Measurements from ENCODE around the gene CMBL.

Gene CMBL

DNA sequence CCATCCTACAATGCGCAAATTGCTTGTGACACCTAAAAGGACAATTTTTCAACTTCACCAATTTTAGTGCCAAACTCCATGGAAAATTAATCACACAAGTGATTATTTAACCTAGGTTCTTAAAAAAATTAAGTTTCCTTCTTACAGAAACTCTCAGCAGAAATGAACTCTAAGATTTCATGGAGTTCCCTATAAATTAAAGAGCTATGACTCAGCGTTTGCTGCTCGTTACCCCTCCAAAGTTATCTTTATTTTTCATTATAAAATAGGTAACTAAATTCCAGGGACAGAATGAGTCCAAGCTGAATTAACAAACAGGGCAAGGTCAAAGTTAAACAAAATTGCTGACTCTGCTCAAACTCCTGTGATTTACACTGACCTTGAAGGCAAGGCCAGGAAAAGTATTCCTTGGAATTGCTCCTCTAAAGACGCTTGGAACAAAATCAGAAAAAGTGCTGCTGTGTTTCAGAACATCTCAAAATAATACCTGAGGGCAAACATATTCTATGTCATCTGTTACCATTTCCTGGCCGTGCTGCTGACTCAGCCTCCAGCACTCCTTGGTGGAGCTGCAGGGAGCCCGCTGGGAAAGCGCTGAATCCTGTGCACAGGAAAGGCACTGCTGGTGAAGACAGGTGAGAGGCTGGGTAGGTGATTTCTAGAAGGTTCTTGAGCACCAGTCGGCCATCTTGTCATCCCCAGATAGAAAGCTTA is 2.5 kb upstream of the CMBL start:
- no peak for DNase-seq (ENCODE audit: low read depth in 2 of 2)

DNA sequence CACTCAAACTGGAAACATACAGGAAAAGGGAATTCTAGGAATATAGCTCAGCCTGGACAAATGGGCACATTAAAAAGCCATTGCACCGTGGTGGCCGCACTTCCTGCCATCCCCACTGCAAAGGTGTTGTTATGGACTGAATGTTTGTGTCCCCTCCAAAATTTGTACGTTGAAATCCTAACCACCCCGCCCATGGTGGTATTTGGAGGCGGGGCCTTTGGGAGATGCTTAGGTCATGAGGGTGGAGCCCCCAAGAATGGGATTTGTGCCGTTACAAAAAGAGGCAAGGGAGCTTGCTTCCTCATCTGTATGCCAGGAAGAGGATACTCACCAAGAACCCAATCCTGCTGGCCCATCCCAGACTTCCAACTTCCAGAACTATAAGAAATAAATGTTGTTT is 1.1 kb upstream of the CMBL start:
- DNase-seq (ENCODE audit: low read depth in 2 of 2): no peak

DNA sequence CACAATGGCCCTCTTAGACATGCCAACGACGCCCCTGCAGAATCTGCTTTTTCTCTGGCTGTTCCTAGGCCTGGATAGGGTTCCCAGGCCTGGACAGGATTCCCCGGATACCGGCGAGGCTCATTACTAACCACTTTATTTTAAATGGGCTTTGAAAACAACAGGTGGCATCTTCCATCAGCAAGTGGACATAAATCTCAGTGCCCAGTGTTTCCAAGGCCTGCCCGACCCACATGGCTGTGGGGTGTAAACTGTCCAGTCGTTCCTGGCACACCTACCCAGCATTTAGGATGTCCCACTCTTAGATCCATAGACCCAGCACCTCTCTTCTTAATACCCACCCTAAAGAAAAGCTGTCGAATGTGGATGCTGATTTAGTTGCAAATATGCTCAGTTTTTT is 896 bp downstream of the CMBL start:
- DNase-seq (ENCODE audit: low read depth in 2 of 2): no peak

DNA sequence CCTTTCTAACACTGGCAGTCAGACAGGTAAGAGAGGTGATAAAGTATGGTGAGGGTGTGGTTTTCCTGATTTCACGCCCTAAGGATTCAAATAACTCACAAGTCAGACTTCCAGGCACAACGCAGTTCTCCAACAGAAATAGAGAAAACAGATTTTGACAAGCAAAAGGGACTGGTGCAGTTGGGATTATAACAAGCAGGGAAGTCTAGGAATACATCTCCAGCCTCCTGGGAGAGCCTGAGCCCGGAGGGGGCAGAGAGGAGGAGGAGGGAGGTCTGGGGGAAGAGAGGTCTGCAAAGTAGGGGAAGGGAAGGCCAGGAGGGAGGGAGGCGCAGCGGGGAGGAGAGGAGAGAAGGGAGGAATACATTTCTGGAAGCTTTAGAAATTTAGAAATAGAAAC is 1.6 kb downstream of the CMBL start:
- no peak for DNase-seq (ENCODE audit: low read depth in 2 of 2)

DNA sequence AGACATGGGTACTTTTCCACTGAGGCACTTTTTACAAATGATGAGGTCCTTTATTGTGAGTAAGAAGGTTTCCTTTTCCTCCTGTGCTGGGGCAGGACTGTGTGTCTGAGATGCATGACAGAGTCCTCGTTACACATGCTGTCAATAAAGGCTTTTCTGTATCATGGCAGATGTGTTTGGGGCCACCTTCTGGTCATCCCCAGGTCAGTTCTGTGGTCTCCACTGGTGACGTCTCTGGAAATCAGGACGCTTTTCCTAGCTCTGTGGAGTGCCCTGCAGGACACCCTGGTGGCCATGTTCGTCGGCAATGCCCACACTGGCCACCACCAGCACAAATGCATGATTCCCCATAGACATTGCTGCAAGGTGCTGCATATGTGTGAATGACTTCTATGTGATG is 2.8 kb downstream of the CMBL start:
- no peak for DNase-seq (ENCODE audit: low read depth in 2 of 2)

DNA sequence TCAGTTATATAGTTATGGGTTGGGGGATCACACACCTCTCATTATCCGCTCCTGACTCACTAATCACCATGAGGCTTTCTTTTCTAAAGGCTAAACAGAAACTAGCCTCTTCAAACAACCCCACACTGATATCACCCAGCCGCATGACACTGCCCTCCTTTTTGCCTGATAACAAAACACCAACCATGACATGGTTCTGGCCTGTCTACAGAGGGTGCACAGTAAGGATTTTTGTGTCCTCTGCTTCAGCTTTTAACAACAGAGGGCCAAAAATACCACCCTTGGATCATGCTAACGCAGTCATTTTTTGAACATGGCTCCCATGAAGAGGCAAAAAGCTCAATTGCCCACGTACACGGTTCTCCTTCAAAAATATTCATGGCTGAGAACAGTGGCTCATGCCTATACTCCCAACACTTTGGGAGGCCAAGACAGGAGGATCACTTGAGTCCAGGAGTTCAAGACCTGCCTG is 4.0 kb downstream of the CMBL start:
- DNase-seq (ENCODE audit: low read depth in 2 of 2): no peak

DNA sequence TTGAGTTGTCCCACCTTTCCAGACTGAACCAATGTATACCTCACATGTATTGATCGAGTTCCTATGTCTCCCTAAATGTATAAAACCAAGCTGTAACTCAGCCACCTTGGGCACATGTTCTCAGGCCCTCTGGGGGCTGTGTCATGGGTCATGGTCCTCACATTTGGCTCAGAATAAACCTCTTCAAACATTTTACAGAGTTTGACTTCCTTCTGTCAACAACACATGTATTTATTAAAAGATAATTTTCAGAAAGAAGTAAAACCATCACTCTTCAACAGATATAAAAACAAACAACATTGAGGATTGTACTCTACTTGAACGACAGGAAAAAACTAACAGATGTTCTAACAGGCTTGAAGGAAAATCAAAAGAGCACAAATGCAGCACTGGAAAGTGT is 4.5 kb downstream of the CMBL start:
- DNase-seq (ENCODE audit: low read depth in 2 of 2): no peak

DNA sequence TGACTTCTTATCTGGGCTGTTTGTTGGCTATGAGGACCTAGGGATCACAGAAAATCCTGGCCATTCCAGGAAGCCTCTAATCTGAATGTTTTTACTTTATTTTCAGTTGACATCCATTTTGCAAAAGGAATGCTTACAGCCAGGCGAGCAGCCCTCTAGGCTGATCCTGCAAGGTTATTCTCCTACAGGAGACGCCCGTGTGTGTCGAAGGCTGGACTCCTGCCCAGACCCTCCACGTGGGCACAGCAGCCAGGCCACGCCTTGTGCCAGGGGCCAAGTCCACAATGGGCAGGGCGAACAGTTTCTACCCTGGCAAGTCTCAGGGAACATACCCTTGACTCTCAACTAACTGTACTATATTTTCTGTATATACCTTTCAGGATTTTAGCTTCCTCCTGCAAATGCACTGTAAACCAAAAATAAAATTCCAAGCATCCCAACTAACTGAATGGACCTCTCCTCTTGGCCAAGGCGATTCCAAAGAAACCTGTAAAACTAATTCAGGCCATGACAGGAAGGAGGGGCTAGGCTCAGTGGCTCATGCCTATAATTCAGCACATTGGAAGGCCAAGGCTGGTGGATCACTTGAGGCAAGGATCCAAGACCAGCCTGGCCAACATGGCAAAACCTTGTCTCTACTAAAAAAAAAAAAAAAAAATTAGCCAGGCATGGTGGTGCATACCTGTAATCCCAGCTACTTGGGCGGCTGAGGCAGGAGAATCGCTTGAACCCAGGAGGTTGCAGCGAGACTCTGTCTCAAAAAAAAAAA is 5.7 kb downstream of the CMBL start:
- DNase-seq (ENCODE audit: low read depth in 2 of 2): no peak

DNA sequence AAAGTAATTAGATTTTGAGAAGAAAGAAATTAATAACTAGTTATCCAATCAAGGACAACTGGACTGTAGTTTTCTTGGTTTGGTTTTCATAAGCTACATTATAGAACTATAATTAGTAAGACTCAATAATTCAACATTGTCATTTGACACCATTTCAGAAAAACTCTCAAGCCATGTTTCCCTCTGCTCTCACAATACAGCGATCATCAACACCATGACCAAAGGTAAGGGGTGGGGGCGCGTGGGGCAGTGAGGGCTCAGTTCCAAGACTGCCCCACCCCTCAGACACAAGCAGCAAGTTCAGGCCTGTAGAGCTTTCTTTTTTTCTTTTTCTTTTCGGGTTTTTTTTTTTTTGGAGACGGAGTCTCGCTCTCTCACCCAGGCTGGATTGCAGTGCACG is 6.4 kb downstream of the CMBL start:
- DNase-seq (ENCODE audit: low read depth in 2 of 2): no peak

DNA sequence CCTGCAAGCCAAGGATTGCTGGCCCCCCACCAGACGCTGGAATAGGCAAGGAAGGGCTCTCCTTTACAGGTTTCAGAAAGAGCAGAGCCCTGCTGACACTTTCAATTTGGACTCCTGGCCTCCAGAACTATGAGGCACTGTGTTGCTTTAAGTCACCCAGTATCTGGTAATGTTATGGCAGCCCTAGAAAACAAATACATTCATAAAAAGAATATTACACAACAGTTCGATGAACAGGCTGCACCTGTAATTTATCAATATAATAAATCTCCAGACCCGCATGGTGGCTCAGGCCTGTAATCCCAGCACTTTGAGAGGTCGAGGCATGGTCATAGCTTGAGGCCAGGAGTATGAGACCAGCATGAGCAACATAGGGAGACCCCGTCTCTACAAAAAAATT is 7.5 kb downstream of the CMBL start:
- DNase-seq (ENCODE audit: low read depth in 2 of 2): no peak

DNA sequence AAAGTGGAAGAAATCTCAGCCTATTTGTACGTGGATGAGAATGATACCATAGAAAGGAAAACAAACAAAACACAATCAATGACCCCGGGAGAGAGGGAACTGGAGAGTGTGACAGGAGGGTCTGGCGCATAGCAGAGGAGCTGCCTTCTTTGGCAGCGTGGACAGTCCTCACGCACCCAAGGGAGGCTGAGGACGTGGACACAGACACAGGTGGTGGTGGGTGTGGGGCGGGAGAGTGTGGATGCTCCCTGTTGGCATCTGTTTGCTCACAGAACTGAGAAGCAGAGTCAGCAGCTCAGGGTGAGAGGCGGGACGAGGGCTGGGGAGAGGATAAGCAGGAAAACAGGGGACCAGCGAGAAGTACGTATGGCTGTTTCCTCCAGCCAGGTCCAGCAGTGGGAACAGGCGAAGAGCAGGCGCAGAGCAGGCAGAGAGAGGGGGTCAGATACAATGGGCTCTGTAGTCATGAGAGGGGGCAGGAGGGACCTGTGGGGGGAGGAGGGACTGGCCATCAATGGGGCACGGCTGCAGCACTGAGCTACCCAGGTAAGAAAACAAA is 10.0 kb downstream of the CMBL start:
- no peak for DNase-seq (ENCODE audit: low read depth in 2 of 2)

DNA sequence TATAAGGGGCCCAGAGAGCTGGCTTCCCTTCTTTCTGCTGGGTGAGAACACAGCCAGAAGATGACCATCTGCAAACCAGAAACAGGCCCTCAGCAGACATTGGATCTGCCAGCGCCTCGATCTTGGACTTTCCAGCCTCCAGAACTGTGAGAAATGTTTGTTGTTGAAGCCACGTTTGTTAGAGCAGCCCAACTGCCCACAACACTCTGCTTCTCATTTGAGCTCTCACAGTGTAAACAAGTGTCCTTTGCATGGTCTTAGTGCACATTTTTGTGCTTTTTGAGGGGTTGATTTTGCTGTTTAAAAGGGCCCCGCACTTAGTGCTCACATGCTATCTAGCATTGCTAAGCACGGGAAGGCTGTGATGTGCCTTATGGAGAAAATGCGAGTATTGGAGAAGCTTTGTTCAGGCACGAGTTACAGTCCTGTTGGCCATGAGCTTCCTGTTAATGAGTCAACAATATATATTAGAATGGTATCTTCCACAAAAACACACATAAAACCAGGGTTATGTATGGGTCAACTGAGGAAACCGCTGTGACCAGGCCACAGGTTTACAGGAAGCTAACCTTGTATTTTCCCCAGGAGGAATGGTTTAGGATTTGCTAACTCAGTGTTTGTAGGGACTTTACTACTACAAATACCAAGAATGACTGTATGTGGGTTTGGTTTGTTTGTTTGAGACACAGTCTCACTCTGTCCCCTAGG is 11.9 kb downstream of the CMBL start:
- no peak for DNase-seq (ENCODE audit: low read depth in 2 of 2)

DNA sequence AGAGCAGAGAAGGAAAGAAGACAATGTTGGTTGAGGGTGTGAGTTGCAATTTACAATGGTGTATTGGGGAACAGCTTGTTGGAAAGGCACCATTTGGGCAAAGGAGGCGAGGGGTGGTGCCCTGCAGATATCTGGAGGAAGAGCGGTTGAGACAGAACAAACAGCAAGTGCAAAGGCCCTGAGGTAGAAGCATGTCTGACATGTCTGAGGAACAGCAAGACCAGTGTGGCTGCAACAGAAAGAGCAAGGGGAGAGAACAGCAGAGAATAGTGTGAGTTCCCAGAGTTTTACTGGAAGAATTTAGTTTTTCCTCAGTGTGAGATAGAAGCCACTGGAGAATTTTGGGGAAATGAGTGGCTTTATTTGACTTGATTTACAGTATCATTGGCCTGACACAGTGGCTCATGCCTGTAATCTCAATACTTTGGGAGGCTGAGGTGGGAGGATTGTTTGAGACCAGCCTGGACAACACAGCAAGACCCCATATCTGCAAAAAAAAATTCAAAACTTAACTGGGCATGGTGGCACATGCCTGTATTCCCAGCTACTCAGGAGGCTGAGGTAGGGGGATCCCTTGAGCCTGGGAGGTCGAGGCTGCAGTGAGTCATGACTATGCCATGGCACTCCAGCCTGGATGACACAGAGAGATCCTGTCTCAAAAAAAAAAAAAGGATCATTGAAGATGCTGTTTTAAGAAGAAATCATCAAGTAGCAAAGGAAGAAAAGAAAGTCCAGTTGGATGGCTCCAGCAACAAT is 13.6 kb downstream of the CMBL start:
- DNase-seq (ENCODE audit: low read depth in 2 of 2): no peak

DNA sequence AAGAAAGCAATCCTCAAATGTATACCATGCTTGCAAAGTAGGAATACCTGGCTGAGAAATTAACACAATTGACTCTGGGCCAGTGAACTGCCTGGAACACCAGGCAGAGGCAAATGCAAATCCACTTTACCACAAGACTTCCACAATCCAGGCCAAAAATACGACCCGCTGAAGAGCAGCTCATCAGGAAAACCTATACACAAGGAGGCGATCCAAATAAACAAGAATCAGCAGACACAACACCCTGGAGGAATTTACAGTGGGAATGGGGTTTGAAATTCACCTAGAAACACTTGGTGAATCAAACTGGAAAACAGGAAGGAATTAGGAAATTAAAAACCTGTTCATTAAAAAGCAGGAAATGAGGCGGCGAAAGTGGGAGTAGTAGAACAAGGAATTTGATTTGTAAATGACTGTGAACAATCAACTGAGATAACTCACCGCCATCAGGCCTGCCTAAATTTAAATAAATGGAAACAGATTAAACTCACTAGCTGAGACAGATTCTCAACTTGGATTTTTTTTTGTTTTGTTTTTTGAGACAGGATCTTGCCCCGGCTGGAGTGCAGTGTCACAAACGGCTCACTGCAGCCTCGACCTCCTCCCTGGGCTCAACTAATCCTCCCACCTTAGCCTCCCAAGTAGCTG is 15.9 kb downstream of the CMBL start:
- no peak for DNase-seq (ENCODE audit: low read depth in 2 of 2)

DNA sequence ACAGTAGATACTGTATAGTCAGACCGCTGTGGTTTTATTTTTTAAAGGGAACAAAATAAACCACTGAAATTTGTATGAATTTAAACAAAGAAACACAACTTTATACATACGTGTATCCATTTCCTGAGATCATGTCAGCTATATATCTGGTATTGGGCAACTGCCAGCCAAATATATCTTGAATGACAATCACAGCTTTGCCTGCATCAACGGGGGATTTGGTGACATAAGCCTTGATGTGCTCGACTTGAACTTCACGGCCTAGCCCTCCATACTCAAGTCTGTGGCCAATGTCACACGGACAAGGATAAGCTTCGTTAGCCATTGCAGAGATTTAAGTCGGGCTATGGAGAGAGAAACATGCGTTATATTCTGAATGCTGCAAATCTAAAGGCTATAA is 17.3 kb downstream of the CMBL start:
- no peak for DNase-seq (ENCODE audit: low read depth in 2 of 2)

DNA sequence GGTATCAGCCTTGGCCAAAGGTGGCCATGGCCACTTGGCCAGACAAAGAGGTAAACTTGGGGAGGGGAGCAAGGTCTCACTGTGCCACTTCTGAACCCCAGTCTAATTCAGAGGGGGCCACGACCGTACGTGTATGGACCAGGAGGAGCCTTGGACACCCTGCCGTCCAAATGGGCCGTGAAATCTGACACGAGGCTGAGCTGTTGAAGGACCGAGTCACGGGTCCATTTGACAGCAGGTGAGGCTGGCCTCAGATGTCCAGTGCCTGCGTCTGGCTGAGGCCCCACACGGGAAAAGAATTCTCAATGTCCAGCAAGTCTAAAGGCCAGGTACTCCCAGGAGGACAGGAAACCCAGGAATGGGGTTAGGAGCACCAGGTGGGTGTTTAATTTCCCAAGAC is 17.7 kb downstream of the CMBL start:
- DNase-seq (ENCODE audit: low read depth in 2 of 2): no peak

DNA sequence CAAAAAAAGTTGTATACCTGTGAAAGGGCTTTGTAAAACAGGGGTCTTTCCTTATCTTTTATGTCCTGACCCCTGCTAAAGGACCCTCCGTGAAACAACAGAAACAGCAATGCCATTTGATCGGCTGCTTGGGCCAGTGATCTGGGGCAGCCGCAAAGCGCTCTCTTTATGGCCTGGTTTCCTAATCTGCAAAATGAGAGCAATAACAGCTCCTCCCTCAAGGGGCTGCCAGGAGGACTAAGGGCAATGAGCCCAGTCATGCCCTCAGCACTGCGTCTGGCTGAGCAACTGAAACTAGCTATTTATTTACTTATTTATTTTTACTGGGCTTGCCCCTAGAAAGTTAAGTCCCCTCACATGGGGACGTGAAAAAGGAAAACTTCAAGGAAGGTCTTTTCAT is 18.3 kb downstream of the CMBL start:
- no peak for DNase-seq (ENCODE audit: low read depth in 2 of 2)

DNA sequence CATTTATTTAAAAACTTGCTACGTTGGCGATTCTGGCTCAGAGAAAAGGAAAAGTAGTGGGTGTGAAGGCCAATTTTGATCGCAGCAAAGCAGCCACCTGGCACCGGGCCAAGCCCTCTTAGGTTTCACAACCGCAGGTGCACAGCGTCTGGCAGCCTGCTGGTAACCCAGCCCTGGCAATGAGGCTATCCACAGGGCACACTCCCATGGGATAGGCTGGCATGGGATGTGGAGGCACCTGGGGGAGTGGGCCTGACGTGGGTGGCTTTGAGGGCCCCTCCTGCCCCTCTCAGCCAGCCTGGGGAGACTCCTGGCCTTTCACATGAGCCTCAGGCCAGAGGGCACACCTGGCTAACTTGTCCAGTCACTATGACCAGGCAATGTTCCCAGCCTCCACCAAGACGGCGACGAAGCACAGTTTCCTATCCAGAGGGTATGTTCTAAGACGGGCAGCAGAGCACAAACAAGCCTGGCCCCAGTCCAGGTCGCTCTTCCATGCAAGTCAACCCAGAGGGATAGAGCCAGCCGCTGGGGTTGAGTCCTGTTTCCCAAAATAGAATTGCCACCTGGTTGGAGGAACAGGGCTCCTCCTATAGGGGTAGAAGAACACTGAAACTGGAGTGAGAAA is 19.0 kb downstream of the CMBL start:
- DNase-seq (ENCODE audit: low read depth in 2 of 2): no peak

DNA sequence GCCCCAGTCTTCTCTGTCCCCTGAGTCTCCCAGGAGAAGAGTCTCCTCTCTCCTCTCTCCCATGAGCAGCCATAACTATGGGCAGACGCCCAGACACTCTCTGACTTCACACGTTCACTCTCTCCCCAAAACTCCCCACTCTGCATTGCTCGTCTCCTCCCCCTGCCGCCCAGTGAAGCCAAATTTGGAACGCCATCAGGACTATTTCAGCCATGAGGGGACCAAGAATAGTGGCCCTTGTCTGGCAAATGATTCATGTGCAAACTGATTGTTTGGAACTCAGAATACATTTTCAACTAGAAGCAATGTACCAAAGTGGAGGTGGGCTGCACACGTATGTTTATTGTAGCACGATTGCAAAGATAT is 20.9 kb downstream of the CMBL start:
- no peak for DNase-seq (ENCODE audit: low read depth in 2 of 2)

DNA sequence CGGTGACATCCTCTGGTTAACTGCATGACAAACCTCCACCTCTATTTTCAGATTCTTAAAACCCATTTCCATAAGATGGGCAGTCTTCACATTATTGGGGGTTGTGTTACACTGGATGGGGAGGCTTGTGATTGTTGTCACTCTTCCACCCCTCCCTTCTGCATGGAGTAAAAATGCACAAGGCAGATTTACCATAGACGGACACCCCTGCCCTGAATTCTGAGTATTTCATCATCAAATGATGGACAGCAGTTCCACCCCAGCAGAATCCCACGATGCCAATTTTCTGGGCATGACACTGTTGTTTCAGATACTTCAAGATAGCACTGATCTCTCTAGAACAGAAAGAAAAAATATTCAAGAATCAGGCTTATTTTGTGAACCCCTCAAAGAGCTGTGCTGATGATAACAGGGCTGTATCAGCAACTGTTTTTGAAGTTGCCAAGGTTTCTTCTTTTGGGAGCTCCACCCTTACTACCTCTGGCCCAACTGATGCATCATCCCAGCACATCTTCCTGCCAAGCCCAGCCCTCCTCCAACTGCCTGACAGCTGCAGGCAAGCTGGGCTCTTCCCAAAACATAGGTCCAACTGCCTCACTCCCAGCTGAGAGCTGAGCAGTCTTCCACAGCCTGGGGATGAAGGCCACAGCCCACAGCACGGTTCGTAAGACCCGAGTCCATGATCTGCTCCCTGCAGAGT is 21.4 kb downstream of the CMBL start:
- DNase-seq (ENCODE audit: low read depth in 2 of 2): no peak
